Upper lobe of right lung (tissue), 1 donor: ENCODE results near the gene FBLN7. TPM values are rescaled to one million over a fixed set of nuclear protein-coding genes. Genes with fewer than 3 reads are reported as not detected.
"Not testable (repeated sequence)": the region's sequence is repeated elsewhere in the genome, so short reads cannot be mapped to it uniquely, and the experiment has no call there.

Experiments
- ATAC-seq: fragments of 200-7000 bp; cut with Tn5 transposase; one replicate; pipeline ENCODE4 v1.9.1; 2020; ENCODE audit warnings: mild to moderate bottlenecking, moderate library complexity
- DNase-seq: peaks from one replicate; pipeline ENCODE4 v3.0.0-alpha.2; 2020
- H3K27ac ChIP-seq: fragments of 200-600 bp; one replicate; pipeline ENCODE4 v1.8.0; 2022
- H3K27me3 ChIP-seq: fragments of 200-600 bp; one replicate; pipeline ENCODE4 v1.8.0; 2022; ENCODE audit warnings: mild to moderate bottlenecking
- H3K36me3 ChIP-seq: fragments of 200-600 bp; one replicate; pipeline ENCODE4 v1.8.0; 2022
- H3K4me1 ChIP-seq: fragments of 200-600 bp; one replicate; pipeline ENCODE4 v1.8.0; 2022
- H3K4me3 ChIP-seq: fragments of 200-600 bp; one replicate; pipeline ENCODE4 v1.8.0; 2022; ENCODE audit warnings: mild to moderate bottlenecking
- H3K9me3 ChIP-seq: fragments of 200-600 bp; one replicate; pipeline ENCODE4 v1.8.0; 2022
- CTCF ChIP-seq: fragments of 200-600 bp; IDR thresholded peaks from one replicate; pipeline ENCODE4 v1.8.0; 2022; ENCODE audit warnings: antibody characterized with exemption
- intact Hi-C: fragments of 100-400 bp; cut with DNase I; formaldehyde crosslinking; loops from one replicate; pipeline ENCODE4 v1.11.0; 2022
- total RNA-seq: library from RNA; stranded (reverse); fragmentation: NEBNext Ultra II Directional; extraction: Animal tissue kit (Norgen Biotek cat#: 25700); gene quantifications from one replicate; pipeline ENCODE4 v1.2.1, GENCODE V29; 2021
- donor health status: DM: no; HTN: yes; CAD: no; lungs with severe emphysema.

The FBLN7 gene
- total RNA-seq, 1 donor from 2014 or later, result 5.4 TPM

GRCh38 chr2:112096098-112096497, 42.1 kb upstream of the FBLN7 start:
- H3K4me3 ChIP-seq, result no peak overlapping the region
- intact Hi-C loops, result no loop called here
- no peaks in the 10 kb centered on the region for H3K9me3 ChIP-seq
- H3K27ac ChIP-seq, result no peak overlapping the region
- H3K4me1 ChIP-seq, result peaks cover 10% of the 10 kb centered on the region
- no peak for TF ChIP-seq CTCF
- ATAC-seq, result no peak
- H3K27me3 ChIP-seq, result no peaks in the 10 kb centered on the region
- DNase-seq, result no peak
- H3K36me3 ChIP-seq, result peaks cover 67% of the 10 kb centered on the region

DNA sequence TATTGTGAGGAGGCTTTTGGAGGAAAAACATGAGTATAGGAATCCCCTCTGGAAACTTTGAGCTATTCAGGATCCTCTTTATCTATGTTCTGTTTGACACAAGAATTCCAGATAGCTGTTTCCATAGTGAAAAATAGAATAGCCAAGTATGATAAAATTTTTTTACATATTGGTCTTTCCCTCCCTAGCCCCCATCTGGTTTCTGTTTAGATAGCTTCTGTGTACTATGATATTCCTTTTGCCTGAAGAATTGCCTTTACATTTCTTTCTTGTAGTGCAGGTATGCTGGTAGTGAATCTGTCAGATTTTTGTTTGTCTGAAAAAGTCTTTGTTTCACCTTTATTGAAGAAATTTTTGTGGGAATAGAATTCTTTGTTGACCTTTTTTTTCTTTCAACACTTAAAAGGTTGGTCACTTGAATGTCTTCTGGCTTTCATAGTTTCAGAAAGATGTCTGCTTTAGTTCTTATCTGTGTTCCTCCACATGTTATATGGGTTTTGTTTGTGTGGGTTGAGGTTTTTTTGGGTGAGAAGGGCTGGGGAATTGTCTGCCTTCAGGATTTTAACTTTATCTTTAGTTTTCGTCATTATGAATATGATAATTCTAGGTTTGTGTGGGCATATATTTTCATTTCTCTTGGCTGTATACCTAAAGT, 29.9 kb upstream of the FBLN7 start:
- no peaks in the 10 kb centered on the region for H3K27me3 ChIP-seq
- ATAC-seq (no peak), DNase-seq (no peak)
- peaks cover 73% of the 10 kb centered on the region for H3K36me3 ChIP-seq
- no peaks in the 10 kb centered on the region for H3K4me1 ChIP-seq
- intact Hi-C loops, result no loop called here
- TF ChIP-seq CTCF, result no peak
- H3K4me3 ChIP-seq, result no peak overlapping the region
- H3K9me3 ChIP-seq, result peaks cover 10% of the 10 kb centered on the region
- H3K27ac ChIP-seq, result no peak overlapping the region

DNA sequence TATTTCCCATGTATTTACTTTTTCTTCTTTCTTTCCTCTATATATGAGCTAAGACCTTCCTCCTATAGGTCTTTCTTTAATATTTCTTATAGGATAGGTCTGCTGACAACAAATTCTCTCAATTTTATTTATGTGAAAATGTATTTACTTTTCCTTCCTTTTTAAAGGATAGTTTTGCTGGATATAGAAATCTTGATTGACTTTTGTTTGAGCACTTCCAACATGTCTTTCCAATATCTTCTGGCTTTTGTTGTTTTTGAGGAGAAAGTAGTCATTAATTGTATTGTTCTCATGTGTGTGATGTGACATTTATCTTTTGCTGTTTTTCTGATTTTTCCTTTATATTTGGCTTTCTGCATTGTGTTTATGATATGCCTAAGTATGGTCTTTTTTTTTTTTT, 28.9 kb upstream of the FBLN7 start:
- DNase-seq (no peak), ATAC-seq (no peak)
- Histone ChIP-seq H3K4me1 (no peaks in the 10 kb centered on the region), H3K36me3 (peaks cover 65% of the 10 kb centered on the region), H3K27me3 (no peaks in the 10 kb centered on the region), H3K27ac (no peak overlapping the region), H3K4me3 (no peak overlapping the region), H3K9me3 (peaks cover 10% of the 10 kb centered on the region)
- intact Hi-C loops, result no loop called here
- no peak for TF ChIP-seq CTCF

GRCh38 chr2:112110966-112111365, 27.2 kb upstream of the FBLN7 start:
- ATAC-seq (no peak), DNase-seq (no peak)
- peaks cover 10% of the 10 kb centered on the region for H3K9me3 ChIP-seq
- no peak overlapping the region for H3K4me3 ChIP-seq
- TF ChIP-seq CTCF, result no peak
- H3K4me1 ChIP-seq, result no peaks in the 10 kb centered on the region
- H3K27me3 ChIP-seq, result no peaks in the 10 kb centered on the region
- no peak overlapping the region for H3K27ac ChIP-seq
- H3K36me3 ChIP-seq, result peaks cover 56% of the 10 kb centered on the region
- intact Hi-C loops, result no loop called here

- Histone ChIP-seq H3K9me3 (peaks cover 10% of the 10 kb centered on the region), H3K36me3 (peaks cover 61% of the 10 kb centered on the region)
- intact Hi-C loops, ATAC-seq, DNase-seq, H3K27me3 ChIP-seq, H3K4me1 ChIP-seq, H3K27ac ChIP-seq, H3K4me3 ChIP-seq: not testable (repeated sequence)
Measured at GRCh38 chr2:112113354-112113753, 24.8 kb upstream of the FBLN7 start.

DNA sequence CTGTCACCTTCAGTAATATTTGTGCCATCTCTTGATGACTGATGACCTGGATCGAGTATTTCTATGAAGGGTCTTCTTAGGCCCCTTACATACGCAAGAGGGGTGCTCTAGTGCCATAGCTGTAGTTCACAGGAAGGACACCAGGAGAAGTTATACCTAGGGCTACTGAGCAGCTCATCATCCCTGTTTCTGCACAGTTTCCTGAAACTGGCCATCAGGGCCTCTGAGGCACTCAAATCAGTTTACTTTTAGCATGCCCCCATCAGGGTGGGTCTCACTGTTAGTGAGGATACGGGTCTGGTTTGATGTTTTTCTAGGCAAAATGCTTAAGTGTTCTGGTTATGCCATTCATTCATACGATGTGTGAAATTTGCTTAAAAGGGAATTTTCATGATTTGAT, 20.0 kb upstream of the FBLN7 start:
- no peak overlapping the region for H3K4me3 ChIP-seq
- DNase-seq (no peak), ATAC-seq (no peak)
- TF ChIP-seq CTCF, result no peak
- H3K27ac ChIP-seq, result no peak overlapping the region
- H3K4me1 ChIP-seq, result no peaks in the 10 kb centered on the region
- peaks cover 33% of the 10 kb centered on the region for H3K36me3 ChIP-seq
- intact Hi-C loops, result no loop called here
- no peaks in the 10 kb centered on the region for H3K9me3 ChIP-seq
- no peaks in the 10 kb centered on the region for H3K27me3 ChIP-seq
